Activated CD8-positive, alpha-beta T cell treated with anti-CD3 and anti-CD28 coated beads for 36 hours (primary cell): ENCODE data around the gene GRIN1. TPM values are rescaled to one million over a fixed set of nuclear protein-coding genes. Genes with fewer than 3 reads are reported as not detected.

Experiments used
- ATAC-seq: fragments of 200-7000 bp; cut with Tn5 transposase; one replicate; pipeline ENCODE4 v1.10.0; 2021; ENCODE audit warnings: mild to moderate bottlenecking, moderate library complexity
- CTCF ChIA-PET: fragments of 350-600 bp; sonication (Branson Sonifier 250); formaldehyde crosslinking; loops from one replicate; lab custom pipeline; 2021; ENCODE audit warnings: antibody characterized with exemption; lab: Charles Lee
- POLR2A ChIA-PET: fragments of 350-600 bp; sonication (Branson Sonifier 250); formaldehyde crosslinking; loops from one replicate; lab custom pipeline; 2021; ENCODE audit warnings: antibody characterized with exemption; lab: Charles Lee
- DNase-seq: peaks from one replicate; pipeline ENCODE4 v3.0.0-alpha.2; 2020
- H3K27ac Mint-ChIP-seq: one replicate; pipeline ENCODE4 v1.8.0; 2021; ENCODE audit warnings: mild to moderate bottlenecking, mixed read lengths
- H3K27me3 Mint-ChIP-seq: one replicate; pipeline ENCODE4 v1.8.0; 2021; ENCODE audit warnings: mixed read lengths
- H3K36me3 Mint-ChIP-seq: one replicate; pipeline ENCODE4 v1.8.0; 2021; ENCODE audit warnings: low read depth, mixed read lengths
- H3K4me1 Mint-ChIP-seq: one replicate; pipeline ENCODE4 v1.8.0; 2021; ENCODE audit warnings: low read depth, mixed read lengths
- H3K4me3 Mint-ChIP-seq: one replicate; pipeline ENCODE4 v1.8.0; 2021; ENCODE audit warnings: mild to moderate bottlenecking, moderate library complexity, mixed read lengths
- H3K9me3 Mint-ChIP-seq: one replicate; pipeline ENCODE4 v1.8.0; 2021; ENCODE audit warnings: mixed read lengths
- CTCF ChIP-seq: fragments of 200-600 bp; IDR thresholded peaks from one replicate; pipeline ENCODE4 v1.8.0; 2022; ENCODE audit warnings: antibody characterized with exemption, mild to moderate bottlenecking
- intact Hi-C: fragments of 100-400 bp; cut with micrococcal nuclease; formaldehyde crosslinking; loops from one replicate; pipeline ENCODE4 v1.10.0; 2022
- total RNA-seq, 2 experiments: library from RNA; stranded (reverse); gene quantifications; one replicate each; pipeline ENCODE4 v1.2.3, GENCODE V29; 2021

Gene GRIN1
- total RNA-seq, 2 experiments from 2014 or later = not detected

GRCh38 chr9:137202966-137203365 lies 64.0 kb downstream of the GRIN1 start:
- ATAC-seq (no peak), DNase-seq (no peak)
- intact Hi-C loops = no loop called here
- Mint-ChIP-seq H3K27ac (no peak overlapping the region), H3K36me3 (peaks cover 12% of the 10 kb centered on the region), H3K4me1 (peaks cover 35% of the 10 kb centered on the region), H3K9me3 (no peaks in the 10 kb centered on the region), H3K27me3 (no peaks in the 10 kb centered on the region), H3K4me3 (no peak overlapping the region)
- no peak for TF ChIP-seq CTCF
- POLR2A ChIA-PET = interaction anchor here (0.9 to 6.0 kb wide), 4 partner anchors 9 to 38 kb away, joined by 3 to 44 read pairs (median 5); a partner anchor contains a TSS
- CTCF ChIA-PET = interaction anchor here (0.8 to 1.5 kb wide), 2 partner anchors 14 to 34 kb away, joined by 3 to 6 read pairs; partner anchors contain the start of genes ANAPC2 and SSNA1

- H3K4me3 Mint-ChIP-seq = peak overlapping the region; percentile 93
- H3K27me3 Mint-ChIP-seq = no peaks in the 10 kb centered on the region
- peaks cover 20% of the 10 kb centered on the region for H3K36me3 Mint-ChIP-seq
- H3K9me3 Mint-ChIP-seq = no peaks in the 10 kb centered on the region
- ATAC-seq (no peak), DNase-seq (no peak)
- ChIA-PET CTCF (interaction anchor here (0.7 to 3.8 kb wide), 5 partner anchors 15 to 158 kb away, joined by 3 to 15 read pairs (median 4); partner anchors contain the start of genes NRARP and SSNA1), POLR2A (interaction anchor here (0.8 to 6.0 kb wide), 15 partner anchors 8 to 251 kb away, joined by 3 to 44 read pairs (median 3); partner anchors contain the start of genes CYSRT1 and SSNA1)
- no peak for TF ChIP-seq CTCF
- peak overlapping the region; percentile 93 for H3K27ac Mint-ChIP-seq
- intact Hi-C loops = no loop called here
- peaks cover 34% of the 10 kb centered on the region for H3K4me1 Mint-ChIP-seq
Measured at GRCh38 chr9:137204731-137205125, 65.8 kb downstream of the GRIN1 start.

GRCh38 chr9:137205126-137206069 lies 66.4 kb downstream of the GRIN1 start, which contains the start of the genes NDOR1 and TMEM203:
NDOR1 (plus strand) TSS chr9:137205700; CDS start chr9:137205778, 78 bp downstream.
TMEM203 (minus strand) TSS chr9:137205648; CDS start chr9:137205414, 234 bp downstream.
- intact Hi-C loops = no loop called here

GRCh38 chr9:137206602-137207001 lies 67.6 kb downstream of the GRIN1 start:
- ATAC-seq = no peak
- Mint-ChIP-seq H3K4me3 (peak overlapping the region; percentile 93), H3K4me1 (peaks cover 30% of the 10 kb centered on the region), H3K27me3 (no peaks in the 10 kb centered on the region), H3K27ac (peak overlapping the region; percentile 87), H3K36me3 (peaks cover 21% of the 10 kb centered on the region), H3K9me3 (no peaks in the 10 kb centered on the region)
- CTCF ChIA-PET = interaction anchor here (1.2 to 3.9 kb wide), 4 partner anchors 17 to 34 kb away, joined by 3 to 15 read pairs (median 9); partner anchors contain the start of genes RNF224 and SSNA1
- TF ChIP-seq CTCF = no peak
- POLR2A ChIA-PET = interaction anchor here (0.5 to 6.0 kb wide), 9 partner anchors 11 to 187 kb away, joined by 3 to 44 read pairs (median 4); partner anchors contain the start of genes ANAPC2, RNF208 and SSNA1
- no peak for DNase-seq
- intact Hi-C loops = no loop called here

More at GRCh38 chr9:137205126-137206069, 66.4 kb downstream of the GRIN1 start, which contains the start of the genes NDOR1 and TMEM203:
- Mint-ChIP-seq H3K4me3 (peak within 1 kb of the TSS; percentile 93), H3K36me3 (peaks cover 21% of the 10 kb centered on the region), H3K4me1 (peaks cover 34% of the 10 kb centered on the region), H3K27me3 (no peaks in the 10 kb centered on the region), H3K9me3 (no peaks in the 10 kb centered on the region), H3K27ac (peak within 1 kb of the TSS; percentile 93)
- no peak for TF ChIP-seq CTCF
- CTCF ChIA-PET = interaction anchor here (0.7 to 3.9 kb wide), 5 partner anchors 16 to 159 kb away, joined by 3 to 15 read pairs (median 8); partner anchors contain the start of gene SSNA1
- POLR2A ChIA-PET = interaction anchor here (0.6 to 6.0 kb wide), 18 partner anchors 9 to 250 kb away, joined by 3 to 44 read pairs (median 3); partner anchors contain the start of genes ANAPC2, CYSRT1, RNF208 and SSNA1
- peak; percentile 95 for DNase-seq
- ATAC-seq = peak; percentile 57
